Liver (tissue), 9 donors: ENCODE data around the gene PDCL2. TPM values are rescaled to one million over a fixed set of nuclear protein-coding genes. Genes with fewer than 3 reads are reported as not detected.

ENCODE experiments used
- DNase-seq: peaks from one replicate; pipeline ENCODE4 v3.0.0-alpha.2; 2017; ENCODE audit warnings: low spot score
- H3K27ac ChIP-seq, 2 donors: one replicate each; pipeline ENCODE4 v1.7.0; 2013; ENCODE audit warnings: inconsistent platforms in 2 of 2, low read length in 2 of 2, control low read depth in 1 of 2, low read depth in 1 of 2, mild to moderate bottlenecking in 1 of 2
- H3K27me3 ChIP-seq, 4 donors: one replicate each; pipeline versions ENCODE4 v1.6.1 to v1.7.0; 2013; ENCODE audit warnings: low read length in 3 of 4, inconsistent platforms in 1 of 4, mild to moderate bottlenecking in 1 of 4, moderate library complexity in 1 of 4; ENCODE audit not compliant: control insufficient read depth in 4 of 4, insufficient read depth in 4 of 4
- H3K36me3 ChIP-seq, 4 donors: one replicate each; pipeline versions ENCODE4 v1.6.1 to v1.7.0; 2013; ENCODE audit warnings: low read length in 3 of 4, mild to moderate bottlenecking in 3 of 4, low read depth in 1 of 4, moderate library complexity in 1 of 4; ENCODE audit not compliant: control insufficient read depth in 4 of 4, insufficient read depth in 3 of 4
- H3K4me1 ChIP-seq, 4 donors: one replicate each; pipeline versions ENCODE4 v1.6.1 to v1.7.0; 2013; ENCODE audit warnings: low read length in 3 of 4, mild to moderate bottlenecking in 3 of 4, moderate library complexity in 1 of 4; ENCODE audit not compliant: control insufficient read depth in 4 of 4, insufficient read depth in 4 of 4
- H3K4me3 ChIP-seq, 3 donors: one replicate each; pipeline versions ENCODE4 v1.6.1 to v1.7.0; 2013; ENCODE audit warnings: low read length in 3 of 3, control low read depth in 1 of 3, low read depth in 1 of 3, mild to moderate bottlenecking in 1 of 3
- H3K9ac ChIP-seq, 2 donors: one replicate each; pipeline ENCODE4 v1.7.0; 2013; ENCODE audit warnings: low read length in 2 of 2, mild to moderate bottlenecking in 2 of 2, moderate library complexity in 2 of 2, control low read depth in 1 of 2, low read depth in 1 of 2
- H3K9me3 ChIP-seq, 4 donors: one replicate each; pipeline versions ENCODE4 v1.6.1 to v1.7.0; 2013; ENCODE audit warnings: low read length in 3 of 4; ENCODE audit not compliant: control insufficient read depth in 4 of 4
- CTCF ChIP-seq: fragments of 150-350 bp; IDR thresholded peaks from 2 replicates; pipeline ENCODE4 v1.5.1; 2017; ENCODE audit warnings: improper control_type of control experiment, low read depth, low read length; ENCODE audit not compliant: missing input control
- EGR1 ChIP-seq, 2 donors: IDR thresholded peaks; 2 replicates each; pipeline ENCODE4 v1.6.1; 2016 to 2018; ENCODE audit warnings: antibody characterized with exemption in 2 of 2, low read depth in 2 of 2
- FOXA1 ChIP-seq: IDR thresholded peaks from 2 replicates; pipeline ENCODE4 v1.6.1; 2016; ENCODE audit warnings: antibody characterized with exemption
- MAX ChIP-seq: IDR thresholded peaks from 2 replicates; pipeline ENCODE4 v1.6.1; 2016; ENCODE audit warnings: antibody characterized with exemption
- NR2F2 ChIP-seq: IDR thresholded peaks from 2 replicates; pipeline ENCODE4 v1.6.1; 2016; ENCODE audit warnings: antibody characterized with exemption
- RAD21 ChIP-seq, 2 donors: IDR thresholded peaks; 2 replicates each; pipeline ENCODE4 v1.6.1; 2016; ENCODE audit warnings: antibody characterized with exemption in 2 of 2, mild to moderate bottlenecking in 2 of 2
- RXRA ChIP-seq, 2 donors: IDR thresholded peaks; 2 replicates each; pipeline ENCODE4 v1.6.1; 2017 to 2018; ENCODE audit warnings: antibody characterized with exemption in 2 of 2, mild to moderate bottlenecking in 1 of 2
- TAF1 ChIP-seq: conservative IDR thresholded peaks from 2 replicates; pipeline ENCODE4 v1.6.1; 2016; ENCODE audit warnings: antibody characterized with exemption, mild to moderate bottlenecking
- YY1 ChIP-seq: IDR thresholded peaks from 2 replicates; pipeline ENCODE4 v1.6.1; 2016; ENCODE audit warnings: antibody characterized with exemption, mild to moderate bottlenecking
- WGBS: extraction: QIAGEN DNeasy Blood & Tissue Kit; methylation state at CpG from one replicate; pipeline ENCODE4 v1.1.7; 2013; 5-methylcytosine and 5-hydroxymethylcytosine counted together
- polyA plus RNA-seq, 2 donors: library from polyadenylated mRNA; stranded (reverse) in 1 of 2; unstranded in 1 of 2; fragments of 200-250 nt in 1 of 2; fragments of >200 nt in 1 of 2; fragmentation: Nextera tagmentation in 1 of 2; extraction: Ambion mirVana in 1 of 2; gene quantifications; one replicate each; pipeline versions ENCODE4 v1.2.1 to v1.2.3, GENCODE V29; 2013 to 2015
- total RNA-seq, 2 donors: library from RNA; depleted of rRNA; stranded (reverse); fragments of >200 nt; gene quantifications; one replicate each; pipeline ENCODE4 v1.2.3, GENCODE V29; 2014
- TF ChIP-seq, protein P1 (sequence below): IDR thresholded peaks from 2 replicates; pipeline ENCODE4 v1.6.1; 2016; ENCODE audit warnings: antibody characterized with exemption
- TF ChIP-seq, protein P2 (sequence below): IDR thresholded peaks from 2 replicates; pipeline ENCODE4 v1.6.1; 2016; ENCODE audit warnings: antibody characterized with exemption
- TF ChIP-seq, protein P3 (sequence below): IDR thresholded peaks from 2 replicates; pipeline ENCODE4 v1.6.1; 2016; ENCODE audit warnings: antibody characterized with exemption, mild to moderate bottlenecking
- donor health status: healthy.
- donor health status: healthy.
- donor health status: healthy.
- donor health status: healthy.
- donor health status: healthy.

Gene PDCL2
- total and polyA plus RNA-seq, 4 donors: not detected

DNA sequence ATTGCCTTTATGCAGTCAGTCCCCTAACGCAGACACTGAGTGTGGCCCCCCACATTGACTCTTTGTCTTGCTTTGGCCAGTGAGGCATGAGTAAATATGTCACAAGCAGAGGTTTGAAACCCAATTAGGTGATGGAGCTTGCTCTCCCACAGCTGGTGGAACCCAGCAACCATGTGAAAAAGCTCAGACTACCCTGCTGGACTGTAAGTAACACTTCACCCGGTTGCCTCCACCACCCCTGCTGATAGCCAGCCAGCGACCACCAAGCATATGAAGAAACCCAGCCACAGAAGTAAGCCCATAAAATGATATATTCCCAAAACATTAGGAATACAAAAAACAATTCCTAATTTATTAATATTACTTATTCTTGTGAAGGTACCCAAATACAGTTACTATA lies 21.6 kb upstream of the PDCL2 start:
- Histone ChIP-seq H3K27me3 (peaks cover 0 to 3% (median 0%) of the 10 kb centered on the region in 4 donors), H3K9me3 (no peaks in the 10 kb centered on the region), H3K36me3 (no peaks in the 10 kb centered on the region), H3K9ac (no peak overlapping the region), H3K4me3 (no peak overlapping the region), H3K4me1 (no peaks in the 10 kb centered on the region), H3K27ac (no peak overlapping the region)
- no peak for TF ChIP-seq TAF1
- no peak for DNase-seq
- 70% methylated on average over 3 of the region's 3 CpGs for WGBS

DNA sequence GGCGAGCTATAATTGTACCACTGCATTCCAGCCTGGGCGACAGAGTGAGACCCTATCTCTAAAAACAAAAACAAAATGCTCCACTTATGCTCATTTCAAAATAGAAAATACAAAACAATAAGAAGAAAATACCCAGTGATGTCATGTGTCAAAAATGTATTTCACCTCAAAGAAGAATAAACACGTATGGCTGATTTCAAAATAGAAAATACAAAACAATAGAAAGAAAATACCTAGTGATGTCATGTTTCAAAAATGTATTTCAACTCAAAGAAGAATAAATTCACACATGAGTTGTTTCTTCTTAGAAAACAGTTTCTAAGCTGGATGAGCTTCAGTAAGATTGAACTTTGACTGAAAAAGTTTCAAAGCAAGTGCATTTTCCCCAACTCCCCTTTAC lies 20.3 kb upstream of the PDCL2 start:
- H3K4me1 ChIP-seq: no peaks in the 10 kb centered on the region
- no peaks in the 10 kb centered on the region for H3K27me3 ChIP-seq
- H3K4me3 ChIP-seq: no peak overlapping the region
- 89% methylated on average over 3 of the region's 3 CpGs for WGBS
- H3K27ac ChIP-seq: no peak overlapping the region
- no peak for DNase-seq
- H3K9ac ChIP-seq: no peak overlapping the region
- no peak for TF ChIP-seq NR2F2
- TF ChIP-seq RAD21 (IDR thresholded peaks at IDR 0.05): no peak
- TF ChIP-seq, protein P1, sequence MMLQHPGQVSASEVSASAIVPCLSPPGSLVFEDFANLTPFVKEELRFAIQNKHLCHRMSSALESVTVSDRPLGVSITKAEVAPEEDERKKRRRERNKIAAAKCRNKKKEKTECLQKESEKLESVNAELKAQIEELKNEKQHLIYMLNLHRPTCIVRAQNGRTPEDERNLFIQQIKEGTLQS: no peak
- no peak for TF ChIP-seq YY1
- no peak for TF ChIP-seq EGR1 (IDR thresholded peaks at IDR 0.05; ENCODE audit: low read depth in 2 of 2)
- TF ChIP-seq RXRA (IDR thresholded peaks at IDR 0.05): no peak
- no peak for TF ChIP-seq MAX
- no peak for TF ChIP-seq CTCF
- TF ChIP-seq FOXA1: no peak
- TF ChIP-seq, protein P2, sequence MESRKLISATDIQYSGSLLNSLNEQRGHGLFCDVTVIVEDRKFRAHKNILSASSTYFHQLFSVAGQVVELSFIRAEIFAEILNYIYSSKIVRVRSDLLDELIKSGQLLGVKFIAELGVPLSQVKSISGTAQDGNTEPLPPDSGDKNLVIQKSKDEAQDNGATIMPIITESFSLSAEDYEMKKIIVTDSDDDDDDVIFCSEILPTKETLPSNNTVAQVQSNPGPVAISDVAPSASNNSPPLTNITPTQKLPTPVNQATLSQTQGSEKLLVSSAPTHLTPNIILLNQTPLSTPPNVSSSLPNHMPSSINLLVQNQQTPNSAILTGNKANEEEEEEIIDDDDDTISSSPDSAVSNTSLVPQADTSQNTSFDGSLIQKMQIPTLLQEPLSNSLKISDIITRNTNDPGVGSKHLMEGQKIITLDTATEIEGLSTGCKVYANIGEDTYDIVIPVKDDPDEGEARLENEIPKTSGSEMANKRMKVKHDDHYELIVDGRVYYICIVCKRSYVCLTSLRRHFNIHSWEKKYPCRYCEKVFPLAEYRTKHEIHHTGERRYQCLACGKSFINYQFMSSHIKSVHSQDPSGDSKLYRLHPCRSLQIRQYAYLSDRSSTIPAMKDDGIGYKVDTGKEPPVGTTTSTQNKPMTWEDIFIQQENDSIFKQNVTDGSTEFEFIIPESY: no peak
- TF ChIP-seq, protein P3, sequence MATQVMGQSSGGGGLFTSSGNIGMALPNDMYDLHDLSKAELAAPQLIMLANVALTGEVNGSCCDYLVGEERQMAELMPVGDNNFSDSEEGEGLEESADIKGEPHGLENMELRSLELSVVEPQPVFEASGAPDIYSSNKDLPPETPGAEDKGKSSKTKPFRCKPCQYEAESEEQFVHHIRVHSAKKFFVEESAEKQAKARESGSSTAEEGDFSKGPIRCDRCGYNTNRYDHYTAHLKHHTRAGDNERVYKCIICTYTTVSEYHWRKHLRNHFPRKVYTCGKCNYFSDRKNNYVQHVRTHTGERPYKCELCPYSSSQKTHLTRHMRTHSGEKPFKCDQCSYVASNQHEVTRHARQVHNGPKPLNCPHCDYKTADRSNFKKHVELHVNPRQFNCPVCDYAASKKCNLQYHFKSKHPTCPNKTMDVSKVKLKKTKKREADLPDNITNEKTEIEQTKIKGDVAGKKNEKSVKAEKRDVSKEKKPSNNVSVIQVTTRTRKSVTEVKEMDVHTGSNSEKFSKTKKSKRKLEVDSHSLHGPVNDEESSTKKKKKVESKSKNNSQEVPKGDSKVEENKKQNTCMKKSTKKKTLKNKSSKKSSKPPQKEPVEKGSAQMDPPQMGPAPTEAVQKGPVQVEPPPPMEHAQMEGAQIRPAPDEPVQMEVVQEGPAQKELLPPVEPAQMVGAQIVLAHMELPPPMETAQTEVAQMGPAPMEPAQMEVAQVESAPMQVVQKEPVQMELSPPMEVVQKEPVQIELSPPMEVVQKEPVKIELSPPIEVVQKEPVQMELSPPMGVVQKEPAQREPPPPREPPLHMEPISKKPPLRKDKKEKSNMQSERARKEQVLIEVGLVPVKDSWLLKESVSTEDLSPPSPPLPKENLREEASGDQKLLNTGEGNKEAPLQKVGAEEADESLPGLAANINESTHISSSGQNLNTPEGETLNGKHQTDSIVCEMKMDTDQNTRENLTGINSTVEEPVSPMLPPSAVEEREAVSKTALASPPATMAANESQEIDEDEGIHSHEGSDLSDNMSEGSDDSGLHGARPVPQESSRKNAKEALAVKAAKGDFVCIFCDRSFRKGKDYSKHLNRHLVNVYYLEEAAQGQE: no peak
- no peaks in the 10 kb centered on the region for H3K9me3 ChIP-seq
- H3K36me3 ChIP-seq: no peaks in the 10 kb centered on the region
